Endodermal cell (in vitro differentiated cells): ENCODE data around the gene PRR9. TPM values are rescaled to one million over a fixed set of nuclear protein-coding genes. Genes with fewer than 3 reads are reported as not detected.
A peak's percentile ranks its signal among the peaks of the same experiment; 100 is the strongest.

ENCODE experiments used
- DNase-seq: peaks from one replicate; pipeline ENCODE4 v3.0.0-alpha.2; 2017
- H3K27ac ChIP-seq: 2 replicates; pipeline ENCODE4 v1.5.1; 2013; ENCODE audit warnings: mild to moderate bottlenecking, low read depth, low read length, moderate library complexity
- H3K27me3 ChIP-seq: 2 replicates; pipeline ENCODE4 v1.6.1; 2013; ENCODE audit warnings: mild to moderate bottlenecking, low read length, moderate library complexity; ENCODE audit not compliant: insufficient read depth, control insufficient read depth, poor library complexity, severe bottlenecking
- H3K36me3 ChIP-seq: 2 replicates; pipeline ENCODE4 v1.7.0; 2013; ENCODE audit warnings: mild to moderate bottlenecking, low read length, moderate library complexity; ENCODE audit not compliant: control insufficient read depth, insufficient read depth
- H3K4me1 ChIP-seq: one replicate; pipeline ENCODE4 v1.7.0; 2013; ENCODE audit warnings: low read length; ENCODE audit not compliant: control insufficient read depth, insufficient read depth
- H3K4me3 ChIP-seq: 2 replicates; pipeline ENCODE4 v1.5.1; 2013; ENCODE audit warnings: mild to moderate bottlenecking, low read length, moderate library complexity
- H3K9ac ChIP-seq: 2 replicates; pipeline ENCODE4 v1.6.1; 2013; ENCODE audit warnings: mild to moderate bottlenecking, low read length, moderate library complexity; ENCODE audit not compliant: poor library complexity, severe bottlenecking; ENCODE audit errors: extremely low read depth
- H3K9me3 ChIP-seq: 2 replicates; pipeline ENCODE4 v1.6.1; 2013; ENCODE audit warnings: mild to moderate bottlenecking, low read length, moderate library complexity; ENCODE audit not compliant: control insufficient read depth
- H3K27ac Mint-ChIP-seq: 2 replicates; pipeline ENCODE4 v1.8.0; 2020; ENCODE audit warnings: mixed read lengths
- H3K27me3 Mint-ChIP-seq: 2 replicates; pipeline ENCODE4 v1.8.0; 2021; ENCODE audit warnings: mild to moderate bottlenecking, mixed read lengths; ENCODE audit not compliant: insufficient read depth
- H3K36me3 Mint-ChIP-seq: 2 replicates; pipeline ENCODE4 v1.8.0; 2020; ENCODE audit warnings: low read depth, mixed read lengths
- H3K4me1 Mint-ChIP-seq: 2 replicates; pipeline ENCODE4 v1.8.0; 2020; ENCODE audit warnings: mixed read lengths
- H3K4me3 Mint-ChIP-seq: 2 replicates; pipeline ENCODE4 v1.8.0; 2020; ENCODE audit warnings: mild to moderate bottlenecking, moderate library complexity, mixed read lengths
- H3K9me3 Mint-ChIP-seq: 2 replicates; pipeline ENCODE4 v1.8.0; 2020; ENCODE audit warnings: mild to moderate bottlenecking, mixed read lengths
- WGBS, 2 experiments: methylation state at CpG; one replicate each; pipeline versions ENCODE4 v1.1.5 to v1.1.7; 2013; ENCODE audit warnings: missing lambda C conversion rate in 2 of 2, mixed read lengths in 1 of 2; ENCODE audit not compliant: insufficient coverage in 1 of 2, insufficient read length in 1 of 2; 5-methylcytosine and 5-hydroxymethylcytosine counted together
- total RNA-seq, 2 donors: library from RNA; stranded (reverse); fragmentation: NEBNext Ultra II Directional in 1 of 2; extraction: Animal tissue kit (Norgen Biotek cat#: 25700) in 1 of 2; gene quantifications; 2 replicates in 1 of 2; 3 replicates in 1 of 2; pipeline ENCODE4 v1.2.1, GENCODE V29; 2021
- TF ChIP-seq, protein P1 (sequence below): fragments of 200-600 bp; sonication (generic); conservative IDR thresholded peaks from 2 replicates; pipeline ENCODE4 v1.5.0; 2021; ENCODE audit warnings: antibody characterized with exemption, mild to moderate bottlenecking

The PRR9 gene
- total RNA-seq, 2 donors from 2014 or later: not detected

DNA sequence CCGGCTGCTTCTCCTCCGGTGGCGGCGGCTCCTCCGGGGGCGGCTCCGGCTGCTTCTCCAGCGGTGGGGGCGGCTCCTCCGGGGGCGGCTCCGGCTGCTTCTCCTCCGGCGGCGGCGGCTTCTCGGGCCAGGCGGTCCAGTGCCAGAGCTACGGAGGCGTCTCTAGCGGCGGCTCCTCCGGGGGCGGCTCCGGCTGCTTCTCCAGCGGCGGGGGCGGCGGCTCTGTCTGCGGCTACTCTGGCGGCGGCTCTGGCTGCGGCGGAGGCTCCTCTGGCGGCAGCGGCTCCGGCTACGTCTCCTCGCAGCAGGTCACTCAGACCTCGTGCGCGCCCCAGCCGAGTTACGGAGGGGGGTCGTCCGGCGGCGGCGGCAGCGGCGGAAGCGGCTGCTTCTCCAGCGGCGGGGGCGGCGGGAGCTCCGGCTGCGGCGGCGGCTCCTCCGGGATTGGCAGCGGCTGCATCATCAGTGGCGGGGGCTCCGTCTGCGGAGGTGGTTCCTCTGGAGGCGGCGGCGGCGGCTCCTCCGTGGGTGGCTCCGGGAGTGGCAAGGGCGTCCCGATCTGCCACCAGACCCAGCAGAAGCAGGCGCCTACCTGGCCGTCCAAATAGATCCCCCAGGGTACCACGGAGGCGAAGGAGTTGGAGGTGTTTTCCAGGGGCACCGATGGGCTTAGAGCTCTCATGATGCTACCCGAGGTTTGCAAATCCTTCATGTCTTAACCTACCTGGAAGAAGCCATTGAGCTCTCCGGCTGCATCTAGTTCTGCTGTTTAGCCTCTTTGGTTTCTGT is 44.1 kb downstream of the PRR9 start:
- Histone ChIP-seq H3K4me3 (peak overlapping the region; percentile 75), H3K27ac (no peak overlapping the region), H3K9me3 (no peaks in the 10 kb centered on the region), H3K4me1 (no peaks in the 10 kb centered on the region), H3K36me3 (no peaks in the 10 kb centered on the region), H3K27me3 (peaks cover 82% of the 10 kb centered on the region), H3K9ac (no peak overlapping the region)
- no peak overlapping the region for H3K27ac Mint-ChIP-seq
- H3K4me1 Mint-ChIP-seq: peaks cover 5% of the 10 kb centered on the region
- peaks cover 80% of the 10 kb centered on the region for H3K27me3 Mint-ChIP-seq
- TF ChIP-seq, protein P1, sequence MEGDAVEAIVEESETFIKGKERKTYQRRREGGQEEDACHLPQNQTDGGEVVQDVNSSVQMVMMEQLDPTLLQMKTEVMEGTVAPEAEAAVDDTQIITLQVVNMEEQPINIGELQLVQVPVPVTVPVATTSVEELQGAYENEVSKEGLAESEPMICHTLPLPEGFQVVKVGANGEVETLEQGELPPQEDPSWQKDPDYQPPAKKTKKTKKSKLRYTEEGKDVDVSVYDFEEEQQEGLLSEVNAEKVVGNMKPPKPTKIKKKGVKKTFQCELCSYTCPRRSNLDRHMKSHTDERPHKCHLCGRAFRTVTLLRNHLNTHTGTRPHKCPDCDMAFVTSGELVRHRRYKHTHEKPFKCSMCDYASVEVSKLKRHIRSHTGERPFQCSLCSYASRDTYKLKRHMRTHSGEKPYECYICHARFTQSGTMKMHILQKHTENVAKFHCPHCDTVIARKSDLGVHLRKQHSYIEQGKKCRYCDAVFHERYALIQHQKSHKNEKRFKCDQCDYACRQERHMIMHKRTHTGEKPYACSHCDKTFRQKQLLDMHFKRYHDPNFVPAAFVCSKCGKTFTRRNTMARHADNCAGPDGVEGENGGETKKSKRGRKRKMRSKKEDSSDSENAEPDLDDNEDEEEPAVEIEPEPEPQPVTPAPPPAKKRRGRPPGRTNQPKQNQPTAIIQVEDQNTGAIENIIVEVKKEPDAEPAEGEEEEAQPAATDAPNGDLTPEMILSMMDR: no peak
- WGBS, 2 experiments: 4 to 5% methylated on average over 17 to 80 of the region's 80 CpGs
- DNase-seq: peak; percentile 51
- H3K36me3 Mint-ChIP-seq: no peaks in the 10 kb centered on the region
- H3K9me3 Mint-ChIP-seq: no peaks in the 10 kb centered on the region
- peak overlapping the region; percentile 41 for H3K4me3 Mint-ChIP-seq

DNA sequence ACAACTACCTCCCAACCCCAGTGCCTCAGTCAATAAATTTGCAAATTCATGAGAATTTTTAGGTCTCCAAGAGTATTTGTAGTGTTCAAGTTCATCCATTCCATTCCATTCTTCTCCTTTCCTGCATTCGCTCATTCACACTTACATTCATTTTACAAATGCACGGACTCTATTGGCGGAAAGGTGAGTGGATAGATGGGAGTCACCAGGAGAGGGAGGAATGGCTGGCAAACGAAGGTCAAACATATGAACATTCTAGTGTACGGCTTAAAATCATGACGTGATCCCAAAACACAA is 44.6 kb downstream of the PRR9 start:
- H3K36me3 ChIP-seq: no peaks in the 10 kb centered on the region
- Mint-ChIP-seq H3K9me3 (no peaks in the 10 kb centered on the region), H3K4me1 (peaks cover 5% of the 10 kb centered on the region), H3K36me3 (no peaks in the 10 kb centered on the region), H3K27ac (no peak overlapping the region), H3K27me3 (peaks cover 85% of the 10 kb centered on the region), H3K4me3 (peak overlapping the region; percentile 41)
- H3K27me3 ChIP-seq: peaks cover 88% of the 10 kb centered on the region
- H3K4me3 ChIP-seq: peak overlapping the region; percentile 75
- no peaks in the 10 kb centered on the region for H3K9me3 ChIP-seq
- 61 to 100% methylated on average over 3 to 5 of the region's 6 CpGs for WGBS, 2 experiments
- DNase-seq: no peak
- no peaks in the 10 kb centered on the region for H3K4me1 ChIP-seq
- no peak overlapping the region for H3K9ac ChIP-seq
- TF ChIP-seq, protein P1: no peak
- H3K27ac ChIP-seq: no peak overlapping the region

DNA sequence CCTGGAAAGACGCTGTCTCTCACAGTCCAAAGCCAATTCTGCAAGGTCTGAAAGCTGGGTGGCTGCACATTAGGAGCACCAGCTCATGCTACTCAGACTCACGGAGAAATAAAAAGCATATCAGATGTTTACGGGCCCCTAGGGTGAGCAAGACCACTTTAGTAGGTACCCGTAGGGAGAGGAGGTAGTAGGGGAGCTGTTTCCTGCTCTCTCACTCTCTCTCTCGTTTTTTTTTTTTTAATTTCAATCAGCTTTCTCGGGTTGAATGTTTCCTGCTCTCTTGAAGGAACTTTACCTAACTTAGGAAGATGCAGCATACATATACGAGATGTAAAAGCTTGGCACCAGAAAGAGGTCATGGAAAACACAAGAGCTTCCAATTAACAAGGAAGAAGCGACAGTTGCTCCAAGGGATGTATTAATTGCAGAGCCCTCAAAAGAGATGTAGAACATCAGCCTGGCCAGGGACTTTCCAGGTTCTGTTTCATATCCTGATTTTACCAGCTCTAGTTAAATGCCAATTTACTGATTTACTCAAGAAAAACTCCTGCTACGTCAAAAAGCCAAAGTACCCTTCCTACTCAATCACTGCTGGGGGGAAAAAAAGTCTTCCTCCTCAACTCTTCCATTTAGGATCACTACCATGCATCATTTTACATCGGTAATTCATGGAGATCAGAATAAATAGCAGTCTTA is 45.2 kb downstream of the PRR9 start:
- Mint-ChIP-seq H3K4me1 (peaks cover 5% of the 10 kb centered on the region), H3K9me3 (no peaks in the 10 kb centered on the region), H3K4me3 (peak overlapping the region; percentile 41), H3K27ac (no peak overlapping the region), H3K27me3 (peaks cover 84% of the 10 kb centered on the region), H3K36me3 (no peaks in the 10 kb centered on the region)
- WGBS, 2 experiments: 78 to 80% methylated on average over 7 to 10 of the region's 10 CpGs
- TF ChIP-seq, protein P1: no peak
- H3K9me3 ChIP-seq: no peaks in the 10 kb centered on the region
- no peak for DNase-seq
- no peak overlapping the region for H3K9ac ChIP-seq
- H3K27ac ChIP-seq: no peak overlapping the region
- no peaks in the 10 kb centered on the region for H3K36me3 ChIP-seq
- H3K4me1 ChIP-seq: no peaks in the 10 kb centered on the region
- no peak overlapping the region for H3K4me3 ChIP-seq
- H3K27me3 ChIP-seq: peaks cover 89% of the 10 kb centered on the region
